ENCODE data around the gene PRSS27.
"Not testable (repeated sequence)": the region's sequence is repeated elsewhere in the genome, so short reads cannot be mapped to it uniquely, and the experiment has no call there.

The PRSS27 gene

GRCh38 chr16:2721634-2722173 lies 1.7 kb upstream of the PRSS27 start:
- not testable (repeated sequence) for DNase-seq

DNA sequence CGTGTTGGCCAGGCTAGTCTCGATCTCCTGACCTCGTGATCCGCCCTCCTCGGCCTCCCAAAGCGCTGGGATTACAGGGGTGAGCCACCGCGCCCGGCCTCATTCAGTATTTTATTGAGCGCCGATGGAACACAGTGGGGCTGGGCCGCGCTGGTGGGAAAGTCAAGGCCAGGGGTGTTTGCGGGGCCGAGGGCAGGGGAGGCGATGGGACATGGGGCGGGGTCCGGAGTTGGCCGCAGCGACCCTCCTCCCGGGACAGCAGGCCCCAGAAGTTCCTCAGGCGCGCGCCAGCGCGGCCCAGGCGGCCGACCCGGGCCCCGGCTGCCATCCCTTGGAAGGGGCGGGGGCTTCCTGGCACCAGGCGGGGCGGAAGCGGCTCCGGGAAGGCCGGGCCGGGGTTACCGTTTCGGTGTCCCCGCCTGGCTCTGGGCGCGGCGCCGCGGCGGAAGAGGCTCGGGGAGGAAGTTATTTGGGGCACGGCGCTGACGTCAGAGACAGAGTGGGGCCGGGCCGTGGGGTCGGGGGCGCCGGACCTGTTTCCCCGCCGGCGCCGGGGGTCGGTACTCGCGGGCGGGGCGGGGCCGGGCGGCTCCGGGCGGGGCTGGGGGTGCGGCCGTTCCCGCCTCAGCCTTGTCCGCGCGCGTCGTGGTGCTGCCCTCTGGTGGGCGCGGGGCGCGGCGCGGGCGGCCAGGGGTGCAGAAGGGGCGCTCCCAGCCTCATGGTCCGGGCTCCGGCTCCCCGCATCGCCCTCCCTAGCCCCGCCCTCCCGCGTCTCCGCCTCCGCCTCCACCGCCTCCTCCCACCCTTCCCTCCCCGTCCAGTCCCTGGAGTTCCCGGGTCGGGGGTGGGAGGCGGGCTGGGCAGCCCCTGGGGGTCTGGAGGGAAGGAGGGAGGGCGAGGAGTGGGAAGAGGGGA lies 952 bp upstream of the PRSS27 start:
- no peak for DNase-seq

GRCh38 chr16:2719328-2720063 lies 528 bp downstream of the PRSS27 start:
- no peak for DNase-seq

- DNase-seq = no peak
These were observed 2.4 kb downstream of the PRSS27 start for GRCh38 chr16:2717383-2718263.

DNA sequence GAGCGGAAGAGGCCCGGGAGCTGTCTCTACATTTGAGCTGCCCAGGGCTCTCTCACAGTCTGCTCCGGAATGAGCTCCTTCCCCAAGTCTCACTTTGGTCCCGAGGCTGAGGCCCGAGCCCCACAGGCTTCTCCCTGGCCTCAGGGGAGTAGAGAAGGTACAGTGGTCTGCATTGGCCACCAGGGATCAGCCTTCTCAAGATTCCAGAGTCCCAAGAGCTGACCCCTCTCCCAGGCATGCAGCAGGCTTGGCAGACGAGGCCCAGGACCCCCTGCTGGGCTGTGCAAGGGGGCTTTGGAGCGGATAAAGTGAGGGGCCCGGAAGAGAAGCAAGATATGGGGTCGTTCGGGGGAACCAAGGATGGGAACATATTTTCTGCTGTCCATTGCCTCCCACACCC lies 3.1 kb downstream of the PRSS27 start:
- DNase-seq = no peak

DNA sequence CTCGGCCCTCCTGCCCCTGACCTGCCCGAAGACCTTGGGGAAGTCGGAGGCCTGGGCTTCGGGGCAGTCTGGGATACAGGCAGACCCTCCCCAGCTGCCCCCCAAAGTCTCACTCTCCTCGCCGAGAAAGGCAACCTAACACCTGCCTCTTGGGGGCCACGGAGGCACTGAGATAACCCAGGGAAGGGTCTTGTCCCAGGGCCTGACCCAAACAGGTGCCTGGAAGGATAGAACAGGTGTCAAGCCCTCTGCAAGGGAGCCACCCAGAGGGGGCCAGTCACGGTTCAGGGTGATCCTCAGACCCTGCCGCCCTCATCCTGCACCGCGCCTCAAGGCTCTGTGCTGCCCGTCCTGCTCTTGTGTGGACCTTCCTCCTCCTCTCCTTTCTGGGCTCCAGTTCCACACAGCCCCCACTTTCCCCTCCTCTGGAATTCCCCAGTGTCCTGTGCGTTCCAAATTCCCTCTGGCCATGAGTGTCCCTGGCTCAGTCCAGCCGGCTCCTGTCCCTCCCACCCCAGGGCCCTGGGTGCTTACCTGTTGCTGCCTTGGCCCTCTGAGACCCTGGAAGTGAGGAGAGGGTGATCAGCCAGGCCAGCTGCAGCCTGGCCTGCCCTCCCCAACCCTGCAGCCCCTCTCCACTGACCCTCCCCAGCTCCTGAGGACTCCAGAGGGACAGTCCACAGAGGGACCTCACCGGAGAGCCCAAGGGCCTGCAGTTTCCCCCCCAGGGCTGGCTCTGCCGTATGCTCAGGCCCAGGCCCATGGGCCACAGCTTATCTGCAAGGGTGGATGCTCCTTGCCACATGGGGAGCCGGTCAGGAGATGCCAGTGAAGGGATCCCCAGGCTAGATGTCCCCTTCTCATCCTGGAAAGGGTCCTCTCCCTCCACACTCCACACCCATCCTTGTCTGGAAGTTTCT lies 3.8 kb downstream of the PRSS27 start:
- no peak for DNase-seq

- no peak for DNase-seq
These were observed 4.5 kb downstream of the PRSS27 start for GRCh38 chr16:2715519-2715918.

DNA sequence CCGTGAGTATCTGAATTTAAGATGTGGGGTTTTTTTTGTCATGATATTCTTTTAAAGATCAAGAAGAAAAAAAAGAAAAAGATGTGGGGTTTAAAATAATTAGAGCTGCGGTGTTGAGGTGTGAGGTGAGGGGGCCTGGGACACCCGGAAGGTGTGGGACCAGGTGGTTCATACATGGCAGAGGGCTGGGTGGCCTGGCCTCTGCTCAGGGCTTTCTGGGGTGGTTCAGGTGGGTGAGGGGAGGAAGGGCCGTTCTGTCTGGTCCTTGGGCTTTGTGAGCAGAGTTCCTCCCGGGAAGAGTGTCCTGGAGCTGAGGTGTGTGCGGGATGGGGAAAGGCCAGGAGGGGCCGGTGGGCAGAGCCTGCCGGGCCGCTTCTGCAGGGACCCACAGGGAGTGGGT lies 5.0 kb downstream of the PRSS27 start:
- no peak for DNase-seq

GRCh38 chr16:2713985-2714774 lies 5.8 kb downstream of the PRSS27 start:
- DNase-seq = no peak

DNA sequence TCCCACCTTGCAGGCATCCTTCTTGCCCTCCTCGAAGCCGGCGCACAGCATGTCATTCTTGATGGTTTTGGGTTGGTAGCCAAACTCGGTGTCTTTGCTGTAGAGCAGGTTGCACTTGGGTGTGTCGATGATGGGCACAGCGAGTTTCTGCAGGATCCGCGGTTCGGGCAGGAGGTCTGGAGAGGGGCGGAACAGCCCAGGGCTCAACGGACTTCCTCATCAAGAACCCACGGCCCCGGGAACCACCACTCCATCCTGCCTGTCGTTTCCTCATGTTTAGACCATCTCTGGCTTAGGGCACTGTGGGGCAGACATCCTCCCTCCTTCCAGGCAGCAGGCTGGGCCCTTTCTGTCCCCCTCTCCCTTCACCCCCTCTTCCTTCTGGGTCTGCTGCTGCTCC lies 6.5 kb downstream of the PRSS27 start:
- DNase-seq = no peak

GRCh38 chr16:2712546-2712945 lies 7.5 kb downstream of the PRSS27 start:
- DNase-seq = no peak

- DNase-seq = no peak
These were observed 8.0 kb downstream of the PRSS27 start for GRCh38 chr16:2712063-2712441.

DNA sequence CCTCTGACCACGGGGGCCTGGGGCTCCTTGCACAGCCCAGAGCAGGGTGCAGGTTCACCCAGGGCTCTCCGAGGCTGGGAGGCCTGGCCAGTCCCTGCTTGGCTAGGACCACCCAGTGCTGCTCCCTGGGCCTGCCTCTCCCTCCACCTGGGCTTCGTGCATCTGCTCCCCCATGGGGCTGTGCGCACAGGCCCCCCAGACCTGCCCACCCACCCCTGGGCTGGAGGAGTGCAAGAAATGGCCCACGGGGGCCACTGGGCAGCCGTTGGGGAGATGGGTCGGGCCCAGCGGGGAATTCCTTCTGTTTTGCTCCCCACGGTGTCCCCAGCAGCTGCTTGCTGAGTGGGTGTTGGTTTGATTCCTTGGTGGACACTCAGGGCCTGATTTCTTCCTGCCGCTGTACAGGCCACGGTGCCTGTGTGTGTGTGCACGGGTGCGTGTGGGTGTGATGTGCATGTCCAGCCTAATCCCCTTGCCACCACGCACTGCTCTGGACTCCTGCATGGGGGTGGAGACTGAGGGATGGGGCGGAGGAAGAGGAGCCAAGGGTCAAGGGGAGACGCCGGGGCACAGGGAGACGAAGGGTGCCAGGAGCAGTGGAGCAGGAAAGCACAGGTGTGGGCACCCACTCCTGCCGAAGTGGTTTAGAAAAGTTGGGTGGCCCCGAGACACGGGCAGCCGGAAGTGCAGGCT lies 8.5 kb downstream of the PRSS27 start:
- no peak for DNase-seq

- no peak for DNase-seq
These were observed 9.3 kb downstream of the PRSS27 start for GRCh38 chr16:2710711-2711231.

DNA sequence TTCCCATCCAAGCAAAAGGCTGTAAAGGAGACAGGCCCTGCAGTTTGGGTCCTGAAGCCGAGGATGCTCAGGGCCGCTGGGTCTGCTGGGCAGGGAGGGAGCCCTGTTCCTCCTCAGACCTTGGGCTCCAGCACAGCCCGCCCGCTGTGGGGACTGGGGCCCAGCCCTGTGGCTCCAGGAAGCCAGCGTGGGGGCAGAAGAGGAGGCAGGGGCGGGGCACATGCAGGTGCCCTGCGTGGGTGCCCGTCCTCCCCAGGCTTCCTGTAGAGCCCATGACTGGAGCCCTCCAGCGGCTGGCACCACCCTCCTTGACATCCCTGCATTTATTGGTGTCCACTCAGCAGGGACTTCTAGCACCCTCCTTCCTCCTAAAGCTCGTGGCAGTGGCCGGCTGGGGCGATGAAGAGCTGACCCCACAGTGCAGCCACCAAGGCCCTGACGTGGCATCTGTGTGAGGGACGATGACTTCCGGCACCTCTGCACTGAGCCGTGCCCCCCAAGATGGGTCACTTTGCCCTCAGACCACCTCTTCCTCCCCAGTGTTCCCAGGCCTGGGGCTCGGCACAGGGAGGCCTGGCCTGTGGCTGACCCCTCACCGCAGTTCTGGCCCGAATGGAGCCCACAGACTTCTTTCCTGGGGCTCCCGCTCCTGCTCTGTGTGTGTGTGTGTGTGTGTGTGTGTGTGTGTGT lies 9.9 kb downstream of the PRSS27 start:
- DNase-seq = no peak

- DNase-seq = no peak
These were observed 10.4 kb downstream of the PRSS27 start for GRCh38 chr16:2709588-2709984.

DNA sequence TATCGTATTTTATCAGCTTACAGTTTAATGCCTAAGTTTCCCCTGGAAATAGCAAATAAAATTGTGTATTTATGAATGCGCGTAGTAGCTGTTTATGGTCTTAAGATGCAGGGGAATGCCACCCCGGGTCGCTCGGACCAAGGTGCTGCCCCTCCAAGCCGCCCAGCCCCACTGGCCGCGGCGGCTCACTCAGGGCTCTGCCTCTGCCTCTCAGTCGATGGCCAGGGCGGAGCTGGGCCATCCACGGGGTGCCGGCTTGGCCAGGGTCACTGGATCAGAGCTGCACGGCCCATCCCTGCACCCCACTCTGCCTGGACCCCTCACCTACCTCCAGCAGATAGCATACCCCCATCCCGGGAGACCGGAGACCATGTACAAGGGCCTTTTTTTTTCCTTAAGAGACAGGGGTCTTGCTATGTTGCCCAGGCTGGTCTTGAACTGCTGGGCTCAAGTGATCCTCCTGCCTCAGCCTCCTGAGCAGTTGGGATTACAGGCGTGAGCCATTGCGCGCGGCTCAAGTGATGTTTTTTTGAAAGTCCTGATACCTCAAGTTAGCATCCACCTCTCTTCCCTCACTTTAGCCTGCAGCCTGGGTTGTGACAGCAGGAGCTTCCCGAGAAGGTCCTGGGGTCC lies 11.0 kb downstream of the PRSS27 start:
- no peak for DNase-seq

DNA sequence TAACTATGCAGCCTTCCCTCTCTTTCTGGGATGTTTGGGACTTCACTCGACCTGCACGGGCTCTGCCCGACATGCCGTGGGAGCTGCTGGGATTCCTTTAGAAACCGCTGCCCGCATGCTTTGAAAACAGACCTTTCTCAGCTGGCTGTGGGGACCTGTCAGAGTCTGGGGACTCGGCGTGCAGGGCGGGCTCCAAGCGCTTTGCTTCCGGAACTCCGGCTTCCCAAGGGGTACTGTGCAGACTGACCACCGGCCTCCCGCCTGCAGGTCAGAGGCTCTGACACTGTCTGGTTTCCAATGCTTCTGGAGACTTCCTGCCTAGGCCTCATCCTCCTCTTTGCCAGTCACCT lies 11.8 kb downstream of the PRSS27 start:
- no peak for DNase-seq
